NT2/D1 (cell line): ENCODE data around the gene GNA12.

Source experiments
- SUZ12 ChIP-seq: IDR thresholded peaks from 2 replicates; pipeline ENCODE4 v1.6.1; 2011; ENCODE audit not compliant: insufficient read length, insufficient read depth; ENCODE audit errors: extremely low read depth
- YY1 ChIP-seq: IDR thresholded peaks from 2 replicates; pipeline ENCODE4 v1.6.1; 2011; ENCODE audit not compliant: insufficient read length, insufficient read depth
- ZNF274 ChIP-seq: IDR thresholded peaks from 2 replicates; pipeline ENCODE4 v1.6.1; 2011; ENCODE audit warnings: mild to moderate bottlenecking, low read depth, low read length

DNA sequence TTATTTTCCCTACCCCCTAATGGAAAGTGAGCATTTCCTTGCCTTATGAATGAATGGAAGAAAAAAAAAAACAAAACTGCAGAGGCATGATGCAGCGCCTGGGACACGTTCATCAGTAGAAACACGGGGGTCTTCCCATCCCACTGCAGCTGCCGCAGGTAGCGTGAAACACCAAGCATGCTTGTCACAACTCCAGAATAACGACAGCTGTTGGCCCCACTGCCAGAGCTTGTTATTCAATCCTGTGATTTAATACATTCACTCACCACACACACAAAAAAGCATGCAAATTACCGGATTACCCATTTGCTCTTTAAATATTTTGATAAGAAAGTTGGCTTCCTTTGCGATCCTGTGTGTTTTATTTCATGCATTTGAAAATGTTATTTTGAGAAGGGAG lies 48.4 kb upstream of the GNA12 start:
- TF ChIP-seq ZNF274 (no peak), YY1 (no peak), SUZ12 (no peak)
